H9 (cell line): ENCODE results near the gene POLR2A. TPM values are rescaled to one million over a fixed set of nuclear protein-coding genes. Genes with fewer than 3 reads are reported as not detected.
"Not testable (repeated sequence)": the region's sequence is repeated elsewhere in the genome, so short reads cannot be mapped to it uniquely, and the experiment has no call there.

Experiments used
- DNase-seq: peaks from one replicate; pipeline ENCODE4 v3.0.0-alpha.2; 2017
- H2AFZ ChIP-seq: one replicate; pipeline ENCODE4 v1.6.1; 2013; ENCODE audit warnings: mild to moderate bottlenecking, low read length, control low read depth, moderate library complexity
- H2AK5ac ChIP-seq: 2 replicates; pipeline ENCODE4 v1.6.1; 2013; ENCODE audit warnings: low read length, control low read depth, mixed read lengths; ENCODE audit not compliant: insufficient read length
- H2BK120ac ChIP-seq: one replicate; pipeline ENCODE4 v1.6.1; 2013; ENCODE audit warnings: low read depth, mild to moderate bottlenecking, low read length, control low read depth, inconsistent platforms; ENCODE audit not compliant: poor library complexity, severe bottlenecking
- H2BK12ac ChIP-seq: 2 replicates; pipeline ENCODE4 v1.6.1; 2013; ENCODE audit warnings: low read length, control low read depth, mixed read lengths, low read depth; ENCODE audit not compliant: insufficient read length
- H2BK15ac ChIP-seq: 2 replicates; pipeline ENCODE4 v1.6.1; 2013; ENCODE audit warnings: low read depth, low read length, control low read depth
- H2BK20ac ChIP-seq: one replicate; pipeline ENCODE4 v1.6.1; 2013; ENCODE audit warnings: low read depth, mild to moderate bottlenecking, low read length, control low read depth, inconsistent platforms; ENCODE audit not compliant: poor library complexity, severe bottlenecking
- H2BK5ac ChIP-seq: 2 replicates; pipeline ENCODE4 v1.6.1; 2013; ENCODE audit warnings: low read length, control low read depth, mixed read lengths; ENCODE audit not compliant: insufficient read length
- H3K14ac ChIP-seq: 2 replicates; pipeline ENCODE4 v1.6.1; 2013; ENCODE audit warnings: low read length, control low read depth; ENCODE audit not compliant: insufficient read depth
- H3K18ac ChIP-seq: 2 replicates; pipeline ENCODE4 v1.6.1; 2013; ENCODE audit warnings: low read depth, mild to moderate bottlenecking, mixed read lengths, low read length, control low read depth; ENCODE audit not compliant: insufficient read length
- H3K23ac ChIP-seq: 2 replicates; pipeline ENCODE4 v1.6.1; 2013; ENCODE audit warnings: low read length, control low read depth, mixed read lengths, low read depth; ENCODE audit not compliant: insufficient read length
- H3K23me2 ChIP-seq: 2 replicates; pipeline ENCODE4 v1.6.1; 2013; ENCODE audit warnings: low read depth, mild to moderate bottlenecking, mixed read lengths, low read length, control low read depth; ENCODE audit not compliant: insufficient read length, poor library complexity, severe bottlenecking
- H3K27ac ChIP-seq: 2 replicates; pipeline ENCODE4 v1.5.1; 2013; ENCODE audit warnings: low read length, control low read depth, mixed read lengths, low read depth; ENCODE audit not compliant: insufficient read length
- H3K27me3 ChIP-seq: 2 replicates; pipeline ENCODE4 v1.6.1; 2013; ENCODE audit warnings: low read length, control low read depth, inconsistent platforms; ENCODE audit not compliant: insufficient read depth
- H3K4ac ChIP-seq: 2 replicates; pipeline ENCODE4 v1.6.1; 2013; ENCODE audit warnings: low read depth, mild to moderate bottlenecking, control low read depth, inconsistent platforms, low read length, moderate library complexity
- H3K4me1 ChIP-seq: 2 replicates; pipeline ENCODE4 v1.6.1; 2013; ENCODE audit warnings: low read length, control low read depth, inconsistent platforms; ENCODE audit not compliant: insufficient read depth
- H3K4me2 ChIP-seq: 2 replicates; pipeline ENCODE4 v1.6.1; 2013; ENCODE audit warnings: low read length, control low read depth, mixed read lengths; ENCODE audit not compliant: insufficient read length, insufficient read depth
- H3K56ac ChIP-seq: 2 replicates; pipeline ENCODE4 v1.6.1; 2013; ENCODE audit warnings: low read depth, mild to moderate bottlenecking, mixed read lengths, low read length, control low read depth; ENCODE audit not compliant: insufficient read length
- H3K79me1 ChIP-seq: 2 replicates; pipeline ENCODE4 v1.6.1; 2013; ENCODE audit warnings: low read depth, mild to moderate bottlenecking, moderate library complexity, low read length, control low read depth, inconsistent platforms; ENCODE audit not compliant: insufficient read depth, poor library complexity, severe bottlenecking
- H3K79me2 ChIP-seq: 2 replicates; pipeline ENCODE4 v1.6.1; 2013; ENCODE audit warnings: low read length, control low read depth, inconsistent platforms; ENCODE audit not compliant: insufficient read depth
- H3K9ac ChIP-seq: 2 replicates; pipeline ENCODE4 v1.6.1; 2013; ENCODE audit warnings: low read length, control low read depth, mixed read lengths; ENCODE audit not compliant: insufficient read length; ENCODE audit errors: extremely low read depth
- H3K9me3 ChIP-seq: one replicate; pipeline ENCODE4 v1.6.1; 2013; ENCODE audit warnings: low read depth, low read length, inconsistent platforms; ENCODE audit not compliant: control insufficient read depth
- H3T11ph ChIP-seq: one replicate; pipeline ENCODE4 v1.6.1; 2013; ENCODE audit warnings: mild to moderate bottlenecking, low read length, control low read depth, inconsistent platforms
- H4K20me1 ChIP-seq: one replicate; pipeline ENCODE4 v1.6.1; 2013; ENCODE audit not compliant: control insufficient read depth, insufficient read length, insufficient read depth
- H4K5ac ChIP-seq: 2 replicates; pipeline ENCODE4 v1.6.1; 2013; ENCODE audit warnings: low read depth, mild to moderate bottlenecking, mixed read lengths, low read length, control low read depth; ENCODE audit not compliant: insufficient read length
- H4K8ac ChIP-seq: replicated peaks from 2 replicates; pipeline ENCODE4 v1.6.1; 2013; ENCODE audit warnings: low read length, control low read depth, mixed read lengths, low read depth; ENCODE audit not compliant: insufficient read length
- H4K91ac ChIP-seq: 2 replicates; pipeline ENCODE4 v1.6.1; 2013; ENCODE audit warnings: low read depth, mild to moderate bottlenecking, moderate library complexity, mixed read lengths, low read length, control low read depth; ENCODE audit not compliant: insufficient read length
- H3K27ac Mint-ChIP-seq, 3 experiments: 2 replicates in 2 of 3; 3 replicates in 1 of 3; pipeline ENCODE4 v1.8.0; 2020 to 2021; ENCODE audit warnings: mixed read lengths in 3 of 3, mild to moderate bottlenecking in 1 of 3, moderate library complexity in 1 of 3
- H3K27me3 Mint-ChIP-seq: 2 replicates; pipeline ENCODE4 v1.8.0; 2021; ENCODE audit warnings: low read depth, mild to moderate bottlenecking, moderate library complexity, mixed read lengths
- H3K36me3 Mint-ChIP-seq, 3 experiments: 2 replicates in 2 of 3; 3 replicates in 1 of 3; pipeline ENCODE4 v1.8.0; 2020 to 2021; ENCODE audit warnings: low read depth in 3 of 3, mixed read lengths in 3 of 3; ENCODE audit not compliant: insufficient read depth in 1 of 3
- H3K4me1 Mint-ChIP-seq, 2 experiments: 2 replicates each; pipeline ENCODE4 v1.8.0; 2020; ENCODE audit warnings: mixed read lengths in 2 of 2
- H3K4me3 Mint-ChIP-seq, 2 experiments: 2 replicates in 1 of 2; 3 replicates in 1 of 2; pipeline ENCODE4 v1.8.0; 2020 to 2021; ENCODE audit warnings: mild to moderate bottlenecking in 2 of 2, mixed read lengths in 2 of 2, moderate library complexity in 1 of 2
- H3K9me3 Mint-ChIP-seq, 2 experiments: 2 replicates in 1 of 2; 3 replicates in 1 of 2; pipeline ENCODE4 v1.8.0; 2020; ENCODE audit warnings: mild to moderate bottlenecking in 2 of 2, mixed read lengths in 2 of 2, moderate library complexity in 1 of 2
- WGBS: extraction: QIAGEN DNeasy Blood & Tissue Kit; methylation state at CpG from one replicate; pipeline ENCODE4 v1.1.7; 2013; ENCODE audit warnings: missing lambda C conversion rate, low lambda C conversion rate, mixed read lengths; ENCODE audit not compliant: insufficient read length; ENCODE audit errors: extremely low coverage; 5-methylcytosine and 5-hydroxymethylcytosine counted together
- total RNA-seq: library from RNA; stranded (reverse); gene quantifications from 2 replicates; pipeline ENCODE4 v1.2.1, GENCODE V29; 2021

The POLR2A gene
- total RNA-seq, 1 experiment from 2014 or later: 153 TPM

DNA sequence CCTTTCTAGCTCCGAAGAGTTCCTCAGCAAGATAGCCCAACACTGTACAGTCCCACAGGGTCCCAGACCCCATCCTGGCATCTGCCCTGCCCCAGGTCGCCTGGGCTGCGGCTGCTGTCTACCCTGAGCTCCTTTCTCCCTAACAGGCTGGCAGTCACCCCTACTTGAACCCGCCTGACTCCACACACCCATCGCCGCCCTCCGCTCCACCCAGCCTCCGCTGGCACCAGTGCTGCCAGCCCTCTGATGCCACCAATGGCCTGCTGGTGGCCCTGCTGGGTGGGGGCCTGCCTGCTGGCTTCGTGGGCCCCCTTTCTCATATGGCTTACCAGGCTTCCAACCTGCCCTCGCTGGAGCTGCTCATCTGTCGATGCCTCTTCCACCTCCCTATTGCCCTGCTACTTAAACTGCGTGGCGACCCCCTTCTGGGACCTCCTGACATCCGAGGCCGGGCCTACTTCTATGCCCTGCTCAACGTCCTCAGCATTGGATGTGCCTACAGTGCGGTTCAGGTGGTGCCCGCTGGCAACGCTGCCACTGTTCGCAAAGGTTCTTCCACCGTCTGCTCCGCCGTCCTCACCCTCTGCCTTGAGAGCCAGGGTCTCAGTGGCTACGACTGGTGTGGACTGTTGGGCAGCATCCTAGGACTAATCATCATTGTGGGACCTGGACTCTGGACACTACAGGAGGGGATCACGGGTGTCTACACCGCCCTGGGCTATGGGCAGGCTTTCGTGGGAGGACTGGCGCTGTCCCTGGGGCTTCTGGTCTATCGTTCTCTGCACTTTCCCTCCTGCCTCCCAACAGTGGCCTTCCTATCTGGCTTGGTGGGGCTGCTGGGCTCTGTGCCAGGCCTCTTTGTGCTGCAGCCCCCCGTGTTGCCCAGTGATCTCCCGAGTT is 2.1 kb upstream of the POLR2A start:
- not testable (repeated sequence) for H3K4me2 ChIP-seq, H2AK5ac ChIP-seq, H2BK5ac ChIP-seq, H2BK15ac ChIP-seq, H3K27me3 ChIP-seq, H4K20me1 ChIP-seq, H3K4ac ChIP-seq, H3K14ac ChIP-seq, H3K27ac ChIP-seq, H3K9me3 ChIP-seq, H2AFZ ChIP-seq, H3K9ac ChIP-seq, H3K9me3 Mint-ChIP-seq, H4K91ac ChIP-seq, H3K27me3 Mint-ChIP-seq, H3K18ac ChIP-seq, H2BK120ac ChIP-seq, H3K56ac ChIP-seq, H3K79me1 ChIP-seq, H3T11ph ChIP-seq, H4K8ac ChIP-seq, DNase-seq, H3K4me1 ChIP-seq, H2BK20ac ChIP-seq, H4K5ac ChIP-seq, H2BK12ac ChIP-seq, H3K23ac ChIP-seq
- Mint-ChIP-seq H3K27ac (peak overlapping the region in 1 of 3 experiments; percentile 99; a peak in 2 of 7 replicates), H3K4me3 (peak overlapping the region in 1 of 2 experiments; percentile 58; a peak in 3 of 5 replicates), H3K36me3 (peaks cover 7 to 12% (median 8%) of the 10 kb centered on the region in 3 experiments; a peak in 6 of 7 replicates), H3K4me1 (peaks cover 55 to 70% of the 10 kb centered on the region in 2 experiments)
- WGBS: no CpG with 5 or more reads among the region's 31 CpGs
- H3K79me2 ChIP-seq: peaks cover 15% of the 10 kb centered on the region
- H3K23me2 ChIP-seq: peaks cover 17% of the 10 kb centered on the region

DNA sequence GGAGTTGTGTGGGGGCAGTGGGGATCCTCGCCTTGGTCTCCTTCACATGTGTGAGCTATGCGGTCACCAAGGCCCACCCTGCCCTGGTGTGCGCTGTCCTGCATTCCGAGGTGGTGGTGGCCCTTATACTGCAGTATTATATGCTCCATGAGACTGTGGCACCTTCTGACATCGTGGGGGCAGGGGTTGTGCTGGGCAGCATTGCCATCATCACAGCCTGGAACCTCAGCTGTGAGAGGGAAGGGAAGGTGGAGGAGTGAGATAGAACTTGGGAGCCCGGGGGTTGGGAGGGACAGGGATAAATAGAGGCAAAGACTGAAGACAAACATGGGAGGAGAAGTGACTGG is 1.5 kb upstream of the POLR2A start:
- peaks cover 12 to 18% (median 13%) of the 10 kb centered on the region in 3 experiments; a peak in 6 of 7 replicates for H3K36me3 Mint-ChIP-seq
- not testable (repeated sequence) for H3K9ac ChIP-seq, H3K4ac ChIP-seq, H2BK15ac ChIP-seq, H4K5ac ChIP-seq, H2AFZ ChIP-seq, H4K91ac ChIP-seq, H4K20me1 ChIP-seq, H3K56ac ChIP-seq, H3K14ac ChIP-seq, H3K27me3 Mint-ChIP-seq, H3K23ac ChIP-seq, H3K4me1 ChIP-seq, H3K27me3 ChIP-seq, H3K79me1 ChIP-seq, DNase-seq, H2BK120ac ChIP-seq, H3K9me3 ChIP-seq, H2BK5ac ChIP-seq, H3K9me3 Mint-ChIP-seq, H3T11ph ChIP-seq, H2BK20ac ChIP-seq, H2BK12ac ChIP-seq, H3K18ac ChIP-seq, H4K8ac ChIP-seq, H2AK5ac ChIP-seq
- H3K79me2 ChIP-seq: peaks cover 20% of the 10 kb centered on the region
- H3K4me2 ChIP-seq: peak overlapping the region; percentile 81
- H3K27ac ChIP-seq: peak overlapping the region; percentile 59
- peak overlapping the region; percentile 91 to 96 for H3K4me3 Mint-ChIP-seq
- WGBS: no CpG with 5 or more reads among the region's 6 CpGs
- peak overlapping the region in 2 of 3 experiments; percentile 99; a peak in 5 of 7 replicates for H3K27ac Mint-ChIP-seq
- peaks cover 17% of the 10 kb centered on the region for H3K23me2 ChIP-seq
- H3K4me1 Mint-ChIP-seq: peaks cover 54 to 70% of the 10 kb centered on the region in 2 experiments
